Fibroblast of villous mesenchyme (primary cell): ENCODE data around the gene CLASP1. TPM values are rescaled to one million over a fixed set of nuclear protein-coding genes. Genes with fewer than 3 reads are reported as not detected.

Source experiments
- DNase-seq: peaks from one replicate; pipeline ENCODE4 v3.0.0-alpha.2; 2010; ENCODE audit warnings: low read depth
- H3K4me3 ChIP-seq: 2 replicates; pipeline ENCODE4 v1.5.1; 2011; ENCODE audit warnings: low read depth, mild to moderate bottlenecking, low read length
- total RNA-seq: library from RNA; depleted of rRNA; stranded (reverse); fragments of >200 nt; gene quantifications from 2 replicates; pipeline ENCODE4 v1.2.3, GENCODE V29; 2012
- TF ChIP-seq, protein P1 (sequence below): IDR thresholded peaks from 2 replicates; pipeline ENCODE4 v1.5.1; 2012; ENCODE audit warnings: low read depth, mild to moderate bottlenecking, low read length; ENCODE audit not compliant: insufficient read depth

The CLASP1 gene
- total RNA-seq, 1 donor = 58.3 TPM

DNA sequence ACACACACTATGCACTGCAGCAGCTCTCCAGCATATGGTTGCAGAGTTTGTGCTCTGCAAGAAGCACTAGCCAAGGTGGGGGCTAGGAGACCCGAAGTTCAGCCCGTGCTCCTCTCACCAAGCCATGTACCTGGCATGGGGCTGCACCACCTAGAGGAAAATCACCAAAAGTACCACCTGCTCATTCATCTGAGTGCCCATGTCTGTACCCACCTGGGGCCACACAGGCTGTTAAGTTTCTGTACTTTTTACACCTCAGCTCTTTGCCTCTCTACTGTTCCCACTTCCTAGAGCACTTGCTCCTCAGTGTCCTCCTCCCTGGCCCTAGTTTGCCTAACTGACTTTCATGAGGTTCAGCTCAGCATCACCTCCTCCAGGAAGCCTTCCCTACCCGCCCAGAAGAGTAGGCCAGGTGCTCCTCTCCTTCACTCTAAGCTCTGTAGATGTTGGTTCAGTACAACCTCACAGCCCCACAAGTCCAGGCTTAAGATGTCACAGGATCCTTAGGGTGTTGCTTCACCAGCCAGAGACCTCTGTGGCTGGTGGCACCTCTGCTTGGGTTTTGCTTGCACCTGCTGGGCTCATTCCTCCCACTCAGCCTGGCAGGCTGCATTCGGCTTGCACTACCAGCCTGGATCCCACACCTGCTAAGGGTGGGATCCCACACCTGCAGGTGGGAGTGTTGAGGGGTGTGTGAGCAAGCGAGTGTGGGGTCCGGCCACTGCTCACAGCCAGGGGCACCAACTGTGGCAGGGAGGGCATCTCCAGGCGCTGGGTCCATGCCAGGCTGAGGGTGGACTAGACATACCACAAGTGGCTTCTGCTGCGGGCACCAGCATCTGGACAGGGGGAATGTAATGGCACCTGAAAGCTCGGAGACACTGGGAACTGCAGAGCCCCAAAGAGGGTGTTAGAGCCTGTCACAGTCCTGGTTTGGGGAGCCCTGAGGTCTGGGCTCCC, 354.1 kb downstream of the CLASP1 start:
- no peak overlapping the region for H3K4me3 ChIP-seq
- DNase-seq = no peak
- TF ChIP-seq, protein P1, sequence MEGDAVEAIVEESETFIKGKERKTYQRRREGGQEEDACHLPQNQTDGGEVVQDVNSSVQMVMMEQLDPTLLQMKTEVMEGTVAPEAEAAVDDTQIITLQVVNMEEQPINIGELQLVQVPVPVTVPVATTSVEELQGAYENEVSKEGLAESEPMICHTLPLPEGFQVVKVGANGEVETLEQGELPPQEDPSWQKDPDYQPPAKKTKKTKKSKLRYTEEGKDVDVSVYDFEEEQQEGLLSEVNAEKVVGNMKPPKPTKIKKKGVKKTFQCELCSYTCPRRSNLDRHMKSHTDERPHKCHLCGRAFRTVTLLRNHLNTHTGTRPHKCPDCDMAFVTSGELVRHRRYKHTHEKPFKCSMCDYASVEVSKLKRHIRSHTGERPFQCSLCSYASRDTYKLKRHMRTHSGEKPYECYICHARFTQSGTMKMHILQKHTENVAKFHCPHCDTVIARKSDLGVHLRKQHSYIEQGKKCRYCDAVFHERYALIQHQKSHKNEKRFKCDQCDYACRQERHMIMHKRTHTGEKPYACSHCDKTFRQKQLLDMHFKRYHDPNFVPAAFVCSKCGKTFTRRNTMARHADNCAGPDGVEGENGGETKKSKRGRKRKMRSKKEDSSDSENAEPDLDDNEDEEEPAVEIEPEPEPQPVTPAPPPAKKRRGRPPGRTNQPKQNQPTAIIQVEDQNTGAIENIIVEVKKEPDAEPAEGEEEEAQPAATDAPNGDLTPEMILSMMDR = no peak

DNA sequence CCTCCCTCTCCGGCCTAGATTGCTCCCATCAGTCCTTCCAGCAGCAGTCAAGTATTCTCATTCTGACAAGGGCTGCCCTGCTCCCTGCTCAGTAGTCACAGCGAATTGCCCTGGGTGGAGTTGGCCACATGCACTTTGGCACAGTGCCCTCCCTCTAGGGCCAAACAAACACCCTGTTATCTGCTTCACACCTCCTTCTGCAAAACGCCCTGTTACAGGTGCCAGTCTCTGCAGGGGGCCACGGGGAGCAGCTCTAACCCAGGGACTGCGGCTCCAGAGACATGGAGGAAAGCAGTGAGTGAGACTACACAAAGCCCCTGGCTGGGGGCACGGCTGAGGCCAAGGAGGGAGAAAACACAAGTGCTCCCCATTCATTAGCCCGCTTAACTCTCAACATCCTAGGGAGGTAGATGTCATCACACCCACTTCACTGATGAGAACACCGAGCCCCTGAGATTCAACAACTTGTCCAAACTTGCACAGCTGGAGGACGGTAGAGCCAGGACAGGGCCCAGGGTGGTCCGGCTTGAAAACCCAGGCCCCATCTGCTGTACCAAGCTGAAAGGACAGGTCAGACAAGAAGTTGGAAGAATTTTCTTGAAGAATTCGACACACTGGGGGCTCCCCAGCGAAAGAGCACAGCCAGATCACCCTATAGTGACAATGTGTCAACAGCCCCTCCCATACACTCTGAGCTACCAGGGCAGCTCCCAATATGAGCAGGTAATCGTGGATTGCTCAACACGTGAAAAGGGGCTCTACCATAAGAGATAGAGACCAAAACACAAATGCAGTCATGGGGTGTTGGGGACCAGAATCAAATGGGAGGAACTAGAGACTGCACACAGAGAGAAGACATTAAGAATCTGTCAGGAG, 355.6 kb downstream of the CLASP1 start:
- TF ChIP-seq, protein P1 = no peak
- no peak overlapping the region for H3K4me3 ChIP-seq
- DNase-seq = no peak

DNA sequence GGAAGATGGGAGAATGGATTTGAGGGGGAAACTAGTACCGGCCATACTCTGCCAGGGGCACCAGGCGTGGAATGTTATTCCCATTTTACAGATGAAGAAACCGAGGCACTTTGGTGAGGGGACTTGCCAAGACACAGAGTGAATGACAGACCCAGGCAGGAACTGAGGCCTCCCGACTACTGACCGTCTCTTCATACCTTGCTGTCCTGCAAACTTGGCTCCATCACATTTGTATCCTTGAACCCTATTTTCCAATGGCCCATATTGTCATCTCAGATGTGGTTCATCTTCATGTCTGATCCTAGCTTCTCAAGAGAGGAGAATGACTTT, 358.0 kb downstream of the CLASP1 start:
- H3K4me3 ChIP-seq = no peak overlapping the region
- DNase-seq = no peak
- TF ChIP-seq, protein P1 = no peak

DNA sequence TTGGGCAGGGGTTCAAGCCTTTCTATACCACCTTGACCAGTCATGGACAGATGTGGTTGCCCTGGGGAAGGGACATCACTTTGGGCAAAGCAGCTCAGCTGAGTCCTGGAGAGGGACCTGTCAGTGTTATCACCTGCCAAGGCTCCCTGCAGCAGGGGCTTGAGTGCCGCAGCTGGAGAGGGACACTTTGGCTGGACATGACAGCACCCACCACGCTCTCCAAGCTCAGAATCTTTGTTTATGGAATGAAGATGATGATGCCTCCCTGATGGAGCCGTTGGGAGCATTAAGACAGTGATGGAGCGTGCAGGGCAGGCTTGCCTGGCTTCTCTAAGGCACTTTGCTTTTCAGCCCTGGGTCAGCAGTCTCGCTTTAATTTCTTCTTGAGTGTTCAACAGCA, 360.0 kb downstream of the CLASP1 start:
- TF ChIP-seq, protein P1 = no peak
- DNase-seq = no peak
- H3K4me3 ChIP-seq = no peak overlapping the region

DNA sequence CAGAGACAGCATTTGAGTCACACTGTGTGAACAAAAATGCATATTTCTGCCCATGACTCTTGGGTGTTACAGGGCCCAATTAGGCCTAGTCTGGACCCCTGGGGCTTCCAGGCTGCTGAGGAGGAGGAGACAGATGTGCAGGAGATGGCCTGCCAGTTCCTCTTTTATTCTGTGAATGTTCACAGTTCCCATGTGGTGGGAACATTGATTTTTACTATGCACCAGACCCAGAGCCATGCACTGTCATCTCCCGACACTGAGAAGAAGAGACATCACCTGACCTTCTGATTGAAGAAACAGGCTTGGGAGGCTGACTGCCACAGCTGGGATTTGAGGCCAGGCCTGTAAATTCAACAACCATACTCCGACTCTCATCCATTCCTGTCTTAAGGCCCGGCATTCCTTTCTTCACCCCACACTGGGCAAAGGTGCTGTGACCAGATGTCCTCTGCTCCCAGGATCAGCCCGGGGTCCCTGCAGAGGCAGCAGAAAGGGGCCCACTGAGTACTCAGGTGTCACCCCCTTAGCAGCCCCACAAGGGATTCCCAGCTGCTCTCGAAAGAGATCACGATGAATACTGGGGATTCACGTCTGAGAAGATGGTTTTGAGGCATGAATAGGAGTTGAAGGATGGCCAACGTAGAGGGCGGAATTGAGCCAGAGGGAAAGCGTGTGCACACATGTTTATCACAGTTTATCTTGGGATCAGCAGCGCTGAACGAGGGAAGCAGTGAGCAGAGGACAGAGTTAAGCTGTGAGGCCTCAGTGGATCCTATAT, 360.6 kb downstream of the CLASP1 start:
- TF ChIP-seq, protein P1 = no peak
- no peak for DNase-seq
- H3K4me3 ChIP-seq = no peak overlapping the region

DNA sequence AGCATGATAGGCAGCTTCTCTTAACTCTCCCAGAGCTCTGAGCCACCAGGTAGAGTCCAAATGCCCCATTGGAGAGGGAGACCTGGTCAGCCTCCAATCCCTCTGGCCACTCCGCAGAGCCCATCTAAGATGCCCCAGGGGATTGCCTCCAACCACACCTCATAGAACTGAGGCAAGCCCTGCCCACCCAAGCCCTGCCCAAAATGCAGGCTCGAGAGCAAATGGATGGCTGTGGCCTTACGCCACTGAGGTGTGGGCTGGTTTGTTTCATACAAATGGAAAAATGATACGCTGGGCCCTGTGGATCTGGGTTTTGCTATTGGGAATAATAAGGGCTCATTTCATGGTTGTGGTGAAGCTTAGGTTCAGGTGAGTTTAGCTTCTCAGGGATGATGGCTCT, 361.3 kb downstream of the CLASP1 start:
- DNase-seq = no peak
- TF ChIP-seq, protein P1 = no peak
- H3K4me3 ChIP-seq = no peak overlapping the region
